ENCODE data around the gene DEDD.

DEDD gene

GRCh38 chr1:161132410-161133219, at the start of gene DEDD:
DEDD (minus strand) TSS chr1:161132667; CDS start chr1:161124462, 8,205 bp downstream.
- 0 out of 2 replicates have a peak, but pooled peaks cover 7% of the 10 kb centered on the region for H3K4me1 ChIP-seq (ENCODE audit: control insufficient read depth, insufficient read depth, low read length)
- H3K27me3 ChIP-seq (ENCODE audit: control insufficient read depth, insufficient read depth, low read length), result no peaks in the 10 kb centered on the region
- H3K27ac ChIP-seq (ENCODE audit: low read depth, low read length), result peak within 1 kb of the TSS; percentile 89
- no peaks in the 10 kb centered on the region for H3K9me3 ChIP-seq (ENCODE audit: control insufficient read depth, insufficient read depth, low read depth, low read length)
- peak within 1 kb of the TSS; percentile 90 for H3K9ac ChIP-seq (ENCODE audit: low read length)
- peaks cover 27% of the 10 kb centered on the region for H3K36me3 ChIP-seq (ENCODE audit: control insufficient read depth, insufficient read depth, low read length)
- peak within 1 kb of the TSS; percentile 92 for H3K4me3 ChIP-seq (ENCODE audit: low read depth, low read length)

DNA sequence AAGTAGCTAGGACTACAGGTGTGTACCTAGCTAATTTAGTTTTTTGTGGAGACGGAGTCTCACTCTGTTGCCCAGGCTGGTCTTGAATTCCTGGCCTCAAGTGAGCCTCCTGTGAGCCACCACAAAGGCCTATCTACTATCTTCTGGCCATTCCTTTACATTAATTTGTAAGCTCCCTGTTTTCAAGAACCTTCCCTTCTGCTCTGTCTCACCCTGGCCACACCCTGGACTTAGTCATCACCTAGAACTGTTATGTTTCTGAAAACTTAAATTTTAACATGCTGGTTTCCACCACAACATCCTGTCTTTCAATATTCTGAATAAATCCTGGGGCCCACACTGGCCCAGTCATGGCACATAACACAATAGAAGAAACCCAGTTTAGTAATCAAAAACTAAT, 49.7 kb upstream of the DEDD start:
- Histone ChIP-seq H3K9me3 (ENCODE audit: control insufficient read depth, insufficient read depth, low read depth, low read length) (no peaks in the 10 kb centered on the region), H3K4me1 (ENCODE audit: control insufficient read depth, insufficient read depth, low read length) (peaks cover 6% of the 10 kb centered on the region), H3K36me3 (ENCODE audit: control insufficient read depth, insufficient read depth, low read length) (no peaks in the 10 kb centered on the region), H3K27me3 (ENCODE audit: control insufficient read depth, insufficient read depth, low read length) (no peaks in the 10 kb centered on the region), H3K9ac (ENCODE audit: low read length) (no peak overlapping the region), H3K4me3 (ENCODE audit: low read depth, low read length) (no peak overlapping the region), H3K27ac (ENCODE audit: low read depth, low read length) (no peak overlapping the region)

DNA sequence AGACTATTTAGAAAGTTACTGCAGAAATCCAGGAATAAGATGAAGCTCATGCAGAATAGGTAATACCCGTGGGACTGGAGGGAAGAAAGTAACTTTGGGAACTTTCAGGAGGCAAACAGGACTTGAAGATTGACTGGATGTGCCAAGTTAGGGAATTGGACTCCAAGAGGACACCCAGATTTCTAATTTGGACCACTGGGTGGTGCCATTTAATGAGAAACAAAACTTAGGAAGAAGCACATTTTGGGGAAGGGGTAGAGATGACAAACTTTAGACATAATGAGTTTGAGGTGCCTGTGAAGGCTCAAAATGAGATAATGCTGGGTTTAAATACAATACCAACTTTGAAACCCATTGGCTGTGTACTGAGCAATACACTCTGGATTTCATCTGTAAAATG, 48.2 kb upstream of the DEDD start:
- H3K9me3 ChIP-seq (ENCODE audit: control insufficient read depth, insufficient read depth, low read depth, low read length), result no peaks in the 10 kb centered on the region
- no peaks in the 10 kb centered on the region for H3K27me3 ChIP-seq (ENCODE audit: control insufficient read depth, insufficient read depth, low read length)
- H3K27ac ChIP-seq (ENCODE audit: low read depth, low read length), result no peak overlapping the region
- H3K9ac ChIP-seq (ENCODE audit: low read length), result no peak overlapping the region
- H3K4me1 ChIP-seq (ENCODE audit: control insufficient read depth, insufficient read depth, low read length), result peaks cover 6% of the 10 kb centered on the region
- no peak overlapping the region for H3K4me3 ChIP-seq (ENCODE audit: low read depth, low read length)
- H3K36me3 ChIP-seq (ENCODE audit: control insufficient read depth, insufficient read depth, low read length), result peaks cover under 1% of the 10 kb centered on the region; the same call in 1 of the 2 replicates

- H3K27me3 ChIP-seq (ENCODE audit: control insufficient read depth, insufficient read depth, low read length), result no peaks in the 10 kb centered on the region
- peaks cover 6% of the 10 kb centered on the region for H3K4me1 ChIP-seq (ENCODE audit: control insufficient read depth, insufficient read depth, low read length)
- H3K4me3 ChIP-seq (ENCODE audit: low read depth, low read length), result no peak overlapping the region
- H3K9ac ChIP-seq (ENCODE audit: low read length), result no peak overlapping the region
- peaks cover 10% of the 10 kb centered on the region for H3K36me3 ChIP-seq (ENCODE audit: control insufficient read depth, insufficient read depth, low read length)
- H3K27ac ChIP-seq (ENCODE audit: low read depth, low read length), result no peak overlapping the region
- no peaks in the 10 kb centered on the region for H3K9me3 ChIP-seq (ENCODE audit: control insufficient read depth, insufficient read depth, low read depth, low read length)
Observed at GRCh38 chr1:161179698-161180097, 47.2 kb upstream of the DEDD start.

GRCh38 chr1:161177936-161178244, 45.4 kb upstream of the DEDD start:
- Histone ChIP-seq H3K27ac (ENCODE audit: low read depth, low read length) (no peak overlapping the region), H3K4me1 (ENCODE audit: control insufficient read depth, insufficient read depth, low read length) (peaks cover 6% of the 10 kb centered on the region), H3K9me3 (ENCODE audit: control insufficient read depth, insufficient read depth, low read depth, low read length) (no peaks in the 10 kb centered on the region), H3K9ac (ENCODE audit: low read length) (no peak overlapping the region), H3K36me3 (ENCODE audit: control insufficient read depth, insufficient read depth, low read length) (peaks cover 25% of the 10 kb centered on the region), H3K27me3 (ENCODE audit: control insufficient read depth, insufficient read depth, low read length) (no peaks in the 10 kb centered on the region), H3K4me3 (ENCODE audit: low read depth, low read length) (peak overlapping the region; percentile 99)

GRCh38 chr1:161177112-161177935, 44.9 kb upstream of the DEDD start, which contains the start of gene B4GALT3:
B4GALT3 (minus strand) TSS chr1:161177507; CDS start chr1:161176060, 1,447 bp downstream.
- H3K9me3 ChIP-seq (ENCODE audit: control insufficient read depth, insufficient read depth, low read depth, low read length), result no peaks in the 10 kb centered on the region
- peaks cover 6% of the 10 kb centered on the region for H3K4me1 ChIP-seq (ENCODE audit: control insufficient read depth, insufficient read depth, low read length)
- H3K9ac ChIP-seq (ENCODE audit: low read length), result peak within 1 kb of the TSS; percentile 85
- peak within 1 kb of the TSS; percentile 99 for H3K4me3 ChIP-seq (ENCODE audit: low read depth, low read length)
- H3K27me3 ChIP-seq (ENCODE audit: control insufficient read depth, insufficient read depth, low read length), result no peaks in the 10 kb centered on the region
- peaks cover 31% of the 10 kb centered on the region for H3K36me3 ChIP-seq (ENCODE audit: control insufficient read depth, insufficient read depth, low read length)
- H3K27ac ChIP-seq (ENCODE audit: low read depth, low read length), result peak within 1 kb of the TSS; percentile 62

GRCh38 chr1:161176468-161177111, 44.1 kb upstream of the DEDD start:
- Histone ChIP-seq H3K27ac (ENCODE audit: low read depth, low read length) (no peak overlapping the region), H3K4me3 (ENCODE audit: low read depth, low read length) (peak overlapping the region; percentile 99), H3K9ac (ENCODE audit: low read length) (peak overlapping the region; percentile 85), H3K27me3 (ENCODE audit: control insufficient read depth, insufficient read depth, low read length) (no peaks in the 10 kb centered on the region), H3K4me1 (ENCODE audit: control insufficient read depth, insufficient read depth, low read length) (peaks cover 6% of the 10 kb centered on the region), H3K9me3 (ENCODE audit: control insufficient read depth, insufficient read depth, low read depth, low read length) (no peaks in the 10 kb centered on the region), H3K36me3 (ENCODE audit: control insufficient read depth, insufficient read depth, low read length) (peaks cover 38% of the 10 kb centered on the region)

- H3K36me3 ChIP-seq (ENCODE audit: control insufficient read depth, insufficient read depth, low read length), result peaks cover 45% of the 10 kb centered on the region
- no peak overlapping the region for H3K4me3 ChIP-seq (ENCODE audit: low read depth, low read length)
- H3K27me3 ChIP-seq (ENCODE audit: control insufficient read depth, insufficient read depth, low read length), result no peaks in the 10 kb centered on the region
- H3K9me3 ChIP-seq (ENCODE audit: control insufficient read depth, insufficient read depth, low read depth, low read length), result no peaks in the 10 kb centered on the region
- no peak overlapping the region for H3K9ac ChIP-seq (ENCODE audit: low read length)
- H3K4me1 ChIP-seq (ENCODE audit: control insufficient read depth, insufficient read depth, low read length), result peaks cover 6% of the 10 kb centered on the region
- H3K27ac ChIP-seq (ENCODE audit: low read depth, low read length), result no peak overlapping the region
Observed at GRCh38 chr1:161175771-161176453, 43.4 kb upstream of the DEDD start.

- H3K36me3 ChIP-seq (ENCODE audit: control insufficient read depth, insufficient read depth, low read length), result peaks cover 52% of the 10 kb centered on the region
- no peak overlapping the region for H3K9ac ChIP-seq (ENCODE audit: low read length)
- H3K27ac ChIP-seq (ENCODE audit: low read depth, low read length), result no peak overlapping the region
- H3K4me1 ChIP-seq (ENCODE audit: control insufficient read depth, insufficient read depth, low read length), result peaks cover 6% of the 10 kb centered on the region
- no peak overlapping the region for H3K4me3 ChIP-seq (ENCODE audit: low read depth, low read length)
- no peaks in the 10 kb centered on the region for H3K27me3 ChIP-seq (ENCODE audit: control insufficient read depth, insufficient read depth, low read length)
- no peaks in the 10 kb centered on the region for H3K9me3 ChIP-seq (ENCODE audit: control insufficient read depth, insufficient read depth, low read depth, low read length)
Observed at GRCh38 chr1:161174911-161175310, 42.4 kb upstream of the DEDD start.

DNA sequence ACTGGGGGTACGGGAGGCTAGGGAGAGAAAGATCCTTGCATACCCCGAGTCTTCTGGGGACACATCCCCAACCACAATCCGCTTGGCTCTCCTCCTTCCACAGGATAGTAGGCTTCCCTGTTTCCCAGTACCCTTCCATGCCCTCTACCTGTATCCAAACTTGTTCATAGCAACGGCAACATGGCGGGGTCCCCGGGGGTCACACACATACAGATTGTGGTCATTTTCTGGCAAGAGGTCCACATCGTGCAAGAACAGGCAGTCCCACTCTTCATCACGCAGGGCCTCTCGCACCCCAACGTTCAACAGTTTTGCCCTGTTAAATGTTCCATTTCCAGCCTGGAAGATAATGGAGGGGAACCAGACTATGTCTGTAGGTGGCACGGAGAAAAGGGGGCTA, 41.2 kb upstream of the DEDD start:
- Histone ChIP-seq H3K9me3 (ENCODE audit: control insufficient read depth, insufficient read depth, low read depth, low read length) (no peaks in the 10 kb centered on the region), H3K4me3 (ENCODE audit: low read depth, low read length) (no peak overlapping the region), H3K27ac (ENCODE audit: low read depth, low read length) (no peak overlapping the region), H3K36me3 (ENCODE audit: control insufficient read depth, insufficient read depth, low read length) (peaks cover 62% of the 10 kb centered on the region), H3K27me3 (ENCODE audit: control insufficient read depth, insufficient read depth, low read length) (no peaks in the 10 kb centered on the region), H3K9ac (ENCODE audit: low read length) (no peak overlapping the region), H3K4me1 (ENCODE audit: control insufficient read depth, insufficient read depth, low read length) (peaks cover 6% of the 10 kb centered on the region)
